Bronchial epithelial cell (primary cell): ENCODE data around the gene FOLR3. TPM values are rescaled to one million over a fixed set of nuclear protein-coding genes. Genes with fewer than 3 reads are reported as not detected.
A peak's percentile ranks its signal among the peaks of the same experiment; 100 is the strongest.
"Not testable (repeated sequence)": the region's sequence is repeated elsewhere in the genome, so short reads cannot be mapped to it uniquely, and the experiment has no call there.

Experiments used
- DNase-seq: peaks from one replicate; pipeline ENCODE4 v3.0.0-alpha.2; 2010; ENCODE audit warnings: low read depth
- FAIRE-seq: peaks from 2 replicates; lab custom pipeline; 2011; peaks lifted over from hg19 to GRCh38; lab: Jason Lieb, UNC
- H3K27me3 ChIP-seq: 2 replicates; pipeline ENCODE4 v1.5.1; 2011; ENCODE audit warnings: low read length; ENCODE audit not compliant: control insufficient read depth, insufficient read depth
- H3K36me3 ChIP-seq: 2 replicates; pipeline ENCODE4 v1.5.1; 2011; ENCODE audit warnings: low read length; ENCODE audit not compliant: control insufficient read depth, insufficient read depth
- H3K4me3 ChIP-seq: 2 replicates; pipeline ENCODE4 v1.5.1; 2011; ENCODE audit warnings: mild to moderate bottlenecking, low read depth, low read length, control low read depth
- CTCF ChIP-seq: IDR thresholded peaks from 2 replicates; pipeline ENCODE4 v1.5.1; 2011; ENCODE audit warnings: mild to moderate bottlenecking, moderate library complexity, low read length, control low read depth, inconsistent platforms; ENCODE audit not compliant: insufficient read depth, severe bottlenecking
- total RNA-seq: library from RNA; depleted of rRNA; stranded (reverse); fragments of >200 nt; gene quantifications from 2 replicates; pipeline ENCODE4 v1.2.1, GENCODE V29; 2014

FOLR3 gene
- total RNA-seq, 1 donor from 2014 or later: 11.3 TPM

GRCh38 chr11:72138821-72139390, 3.4 kb downstream of the FOLR3 start:
- H3K4me3 ChIP-seq: no peak overlapping the region
- no peak for FAIRE-seq
- DNase-seq: no peak
- no peak for TF ChIP-seq CTCF
- no peaks in the 10 kb centered on the region for H3K36me3 ChIP-seq
- H3K27me3 ChIP-seq: no peaks in the 10 kb centered on the region

- Histone ChIP-seq H3K4me3 (no peak overlapping the region), H3K27me3 (no peaks in the 10 kb centered on the region), H3K36me3 (no peaks in the 10 kb centered on the region)
- no peak for FAIRE-seq
- no peak for DNase-seq
- TF ChIP-seq CTCF: no peak
Observed at GRCh38 chr11:72139500-72139899, 4.0 kb downstream of the FOLR3 start.

GRCh38 chr11:72140661-72141060, 5.1 kb downstream of the FOLR3 start:
- H3K27me3 ChIP-seq: no peaks in the 10 kb centered on the region
- no peak for TF ChIP-seq CTCF
- DNase-seq (no peak), FAIRE-seq (no peak)
- H3K4me3 ChIP-seq: no peak overlapping the region
- H3K36me3 ChIP-seq: no peaks in the 10 kb centered on the region

GRCh38 chr11:72141066-72141465, 5.5 kb downstream of the FOLR3 start:
- TF ChIP-seq CTCF: no peak
- DNase-seq (peak; percentile 93), FAIRE-seq (no peak)
- H3K27me3 ChIP-seq: no peaks in the 10 kb centered on the region
- no peak overlapping the region for H3K4me3 ChIP-seq
- H3K36me3 ChIP-seq: no peaks in the 10 kb centered on the region

GRCh38 chr11:72142086-72142485, 6.6 kb downstream of the FOLR3 start:
- H3K36me3 ChIP-seq, H3K27me3 ChIP-seq, H3K4me3 ChIP-seq: not testable (repeated sequence)
- DNase-seq (peak; percentile 91), FAIRE-seq (peak; percentile 93)

GRCh38 chr11:72142543-72142942, 7.0 kb downstream of the FOLR3 start:
- H3K36me3 ChIP-seq, H3K4me3 ChIP-seq, DNase-seq, H3K27me3 ChIP-seq: not testable (repeated sequence)
- peak; percentile 88 for FAIRE-seq

- DNase-seq: peak; percentile 89
- TF ChIP-seq CTCF: no peak
- H3K36me3 ChIP-seq: no peaks in the 10 kb centered on the region
- no peak for FAIRE-seq
- no peaks in the 10 kb centered on the region for H3K27me3 ChIP-seq
- H3K4me3 ChIP-seq: no peak overlapping the region
Observed at GRCh38 chr11:72144807-72145565, 9.5 kb downstream of the FOLR3 start.
